SH-SY5Y (cell line): ENCODE measurements around the gene MEX3D.

Experiments
- GATA2 ChIP-seq: IDR thresholded peaks from 2 replicates; pipeline ENCODE4 v1.6.1; 2011; ENCODE audit warnings: mild to moderate bottlenecking, low read depth, low read length
- GATA3 ChIP-seq: IDR thresholded peaks from 2 replicates; pipeline ENCODE4 v1.6.1; 2011; ENCODE audit warnings: low read depth, mild to moderate bottlenecking, low read length, moderate library complexity

- TF ChIP-seq GATA2 (no peak), GATA3 (no peak)
Observed at GRCh38 chr19:1514295-1514661, 53.8 kb downstream of the MEX3D start.
